NT2/D1 (cell line): ENCODE results near the gene KRTAP5-4.

Experiments
- YY1 ChIP-seq: IDR thresholded peaks from 2 replicates; pipeline ENCODE4 v1.6.1; 2011; ENCODE audit not compliant: insufficient read length, insufficient read depth
- ZNF274 ChIP-seq: IDR thresholded peaks from 2 replicates; pipeline ENCODE4 v1.6.1; 2011; ENCODE audit warnings: mild to moderate bottlenecking, low read depth, low read length

GRCh38 chr11:1597994-1598380, 24.0 kb downstream of the KRTAP5-4 start, which contains the start of gene KRTAP5-2:
- TF ChIP-seq YY1 (no peak), ZNF274 (no peak)
